AG04450 (cell line): ENCODE measurements around the gene MYO1E. TPM values are rescaled to one million over a fixed set of nuclear protein-coding genes. Genes with fewer than 3 reads are reported as not detected.
"Not testable (repeated sequence)": the region's sequence is repeated elsewhere in the genome, so short reads cannot be mapped to it uniquely, and the experiment has no call there.

Experiments
- CTCF ChIA-PET: fragments of 300-600, 350-600 bp; formaldehyde crosslinking; extraction: SDS; loops from one replicate; lab custom pipeline; 2022; ENCODE audit warnings: antibody characterized with exemption, inconsistent platforms; lab: Charles Lee
- POLR2A ChIA-PET: fragments of 350-600 bp; formaldehyde crosslinking; extraction: SDS; loops from one replicate; lab custom pipeline; 2021; ENCODE audit warnings: antibody characterized with exemption, inconsistent platforms; lab: Yijun Ruan, JAX
- DNase-seq: peaks from one replicate; pipeline ENCODE4 v3.0.0-alpha.2; 2011; ENCODE audit warnings: low read depth, low spot score
- H3K27ac ChIP-seq: one replicate; pipeline ENCODE4 v1.5.1; 2012; ENCODE audit warnings: low read depth, low read length, control low read depth
- H3K27me3 ChIP-seq: one replicate; pipeline ENCODE4 v1.6.0; 2012; ENCODE audit warnings: low read length; ENCODE audit not compliant: control insufficient read depth, insufficient read depth
- H3K4me3 ChIP-seq: 2 replicates; pipeline ENCODE4 v1.5.1; 2011; ENCODE audit warnings: mild to moderate bottlenecking, low read depth, low read length, control low read depth
- H3K9me3 ChIP-seq: 2 replicates; pipeline ENCODE4 v1.5.1; 2012; ENCODE audit warnings: low read length; ENCODE audit not compliant: control insufficient read depth, insufficient read depth
- CTCF ChIP-seq: IDR thresholded peaks from 2 replicates; pipeline ENCODE4 v1.5.1; 2011; ENCODE audit warnings: low read depth, low read length, control low read depth, inconsistent platforms
- polyA plus RNA-seq: library from polyadenylated mRNA; depleted of rRNA; stranded (reverse); fragments of >200 nt; gene quantifications from 2 replicates; pipeline ENCODE4 v1.2.3, GENCODE V29; 2011

The MYO1E gene
- polyA plus RNA-seq, 1 experiment, result 49.1 TPM

- CTCF ChIA-PET, result no interaction called here
- POLR2A ChIA-PET, result no interaction called here
- no peak overlapping the region for H3K27ac ChIP-seq
- peaks cover 15% of the 10 kb centered on the region for H3K27me3 ChIP-seq
- H3K4me3 ChIP-seq, result no peak overlapping the region
- H3K9me3 ChIP-seq, result no peaks in the 10 kb centered on the region
- no peak for DNase-seq
- TF ChIP-seq CTCF, result no peak
These were observed 29.3 kb upstream of the MYO1E start for GRCh38 chr15:59401824-59402569.

- CTCF ChIA-PET, POLR2A ChIA-PET, DNase-seq, H3K4me3 ChIP-seq, H3K9me3 ChIP-seq, H3K27ac ChIP-seq: not testable (repeated sequence)
- H3K27me3 ChIP-seq, result peaks cover 15% of the 10 kb centered on the region
These were observed 28.6 kb upstream of the MYO1E start for GRCh38 chr15:59401051-59401823.

GRCh38 chr15:59400103-59400813, 27.6 kb upstream of the MYO1E start:
- Histone ChIP-seq H3K4me3 (no peak overlapping the region), H3K27ac (no peak overlapping the region), H3K27me3 (peaks cover 15% of the 10 kb centered on the region), H3K9me3 (no peaks in the 10 kb centered on the region)
- DNase-seq, result no peak
- TF ChIP-seq CTCF, result no peak
- ChIA-PET POLR2A (no interaction called here), CTCF (interaction anchor here (1.0 kb wide), 1 partner anchor 153 kb away, joined by 3 read pairs; no protein-coding TSS in a partner anchor)

GRCh38 chr15:59399465-59400102, 26.9 kb upstream of the MYO1E start:
- no peak for DNase-seq
- ChIA-PET POLR2A (no interaction called here), CTCF (interaction anchor here (1.0 kb wide), 1 partner anchor 152 kb away, joined by 3 read pairs; no protein-coding TSS in a partner anchor)
- no peak for TF ChIP-seq CTCF
- Histone ChIP-seq H3K9me3 (no peaks in the 10 kb centered on the region), H3K4me3 (no peak overlapping the region), H3K27ac (no peak overlapping the region), H3K27me3 (peaks cover 15% of the 10 kb centered on the region)

- no peaks in the 10 kb centered on the region for H3K9me3 ChIP-seq
- no peak overlapping the region for H3K27ac ChIP-seq
- ChIA-PET POLR2A (no interaction called here), CTCF (no interaction called here)
- H3K27me3 ChIP-seq, result peaks cover 15% of the 10 kb centered on the region
- TF ChIP-seq CTCF, result no peak
- no peak for DNase-seq
- no peak overlapping the region for H3K4me3 ChIP-seq
These were observed 25.5 kb upstream of the MYO1E start for GRCh38 chr15:59398220-59398619.
